Naive B cell (primary cell): ENCODE data around the gene TOPORS. TPM values are rescaled to one million over a fixed set of nuclear protein-coding genes. Genes with fewer than 3 reads are reported as not detected.
"Not testable (repeated sequence)": the region's sequence is repeated elsewhere in the genome, so short reads cannot be mapped to it uniquely, and the experiment has no call there.

Source experiments
- ATAC-seq, 2 donors: fragments of 150-1000 bp; cut with Tn5 transposase; 2 replicates each; pipeline ENCODE4 v1.10.0; 2021; ENCODE audit warnings: low read depth in 2 of 2, mild to moderate bottlenecking in 2 of 2, moderate library complexity in 2 of 2
- DNase-seq: peaks from one replicate; pipeline ENCODE4 v3.0.0; 2022
- H3K27ac Mint-ChIP-seq, 6 donors: one replicate each; pipeline ENCODE4 v1.8.0; 2020 to 2022; ENCODE audit warnings: mild to moderate bottlenecking in 6 of 6, mixed read lengths in 6 of 6, moderate library complexity in 5 of 6, inconsistent platforms in 2 of 6
- H3K27me3 Mint-ChIP-seq, 3 donors: one replicate each; pipeline ENCODE4 v1.8.0; 2021 to 2022; ENCODE audit warnings: mixed read lengths in 3 of 3, mild to moderate bottlenecking in 1 of 3
- H3K36me3 Mint-ChIP-seq, 2 donors: one replicate each; pipeline ENCODE4 v1.8.0; 2020 to 2022; ENCODE audit warnings: mixed read lengths in 2 of 2, inconsistent platforms in 1 of 2, mild to moderate bottlenecking in 1 of 2
- H3K4me1 Mint-ChIP-seq, 3 donors: one replicate each; pipeline ENCODE4 v1.8.0; 2020 to 2022; ENCODE audit warnings: mixed read lengths in 3 of 3, inconsistent platforms in 1 of 3, mild to moderate bottlenecking in 1 of 3, moderate library complexity in 1 of 3
- H3K4me3 Mint-ChIP-seq, 8 donors: one replicate each; pipeline ENCODE4 v1.8.0; 2020 to 2022; ENCODE audit warnings: mild to moderate bottlenecking in 8 of 8, mixed read lengths in 8 of 8, moderate library complexity in 8 of 8, inconsistent platforms in 2 of 8
- H3K9me3 Mint-ChIP-seq, 7 donors: one replicate each; pipeline ENCODE4 v1.8.0; 2020 to 2022; ENCODE audit warnings: mixed read lengths in 7 of 7, mild to moderate bottlenecking in 5 of 7, inconsistent platforms in 2 of 7, moderate library complexity in 1 of 7
- polyA plus RNA-seq, 6 donors: library from polyadenylated mRNA; unstranded; fragments of 300-500 nt; fragmentation: Illumina TruSeq; gene quantifications; one replicate each; pipeline ENCODE4 v1.2.3, GENCODE V29; 2021; ENCODE audit warnings: low read depth in 6 of 6

Gene TOPORS
- 10 to 100 TPM; 22.5 to 39.9 (median 26.9) TPM for polyA plus RNA-seq

GRCh38 chr9:32552172-32552872, at the start of gene TOPORS, which contains the start of gene SMIM27:
Gene TOPORS (minus strand): TSS chr9:32552586. CDS start chr9:32552436, 150 bp downstream.
Gene SMIM27 (plus strand): TSS chr9:32552327. CDS start chr9:32552435, 108 bp downstream.
- Mint-ChIP-seq H3K4me3 (peak within 1 kb of the TSS; percentile 95 to 99 (median 97)), H3K4me1 (peaks cover 24 to 51% (median 48%) of the 10 kb centered on the region in 3 donors), H3K9me3 (no peaks in the 10 kb centered on the region), H3K36me3 (no peaks in the 10 kb centered on the region), H3K27me3 (no peaks in the 10 kb centered on the region), H3K27ac (peak within 1 kb of the TSS; percentile 96 to 99 (median 98))
- ATAC-seq, result peak; percentile 67 to 68
- peak; percentile 85 for DNase-seq

DNA sequence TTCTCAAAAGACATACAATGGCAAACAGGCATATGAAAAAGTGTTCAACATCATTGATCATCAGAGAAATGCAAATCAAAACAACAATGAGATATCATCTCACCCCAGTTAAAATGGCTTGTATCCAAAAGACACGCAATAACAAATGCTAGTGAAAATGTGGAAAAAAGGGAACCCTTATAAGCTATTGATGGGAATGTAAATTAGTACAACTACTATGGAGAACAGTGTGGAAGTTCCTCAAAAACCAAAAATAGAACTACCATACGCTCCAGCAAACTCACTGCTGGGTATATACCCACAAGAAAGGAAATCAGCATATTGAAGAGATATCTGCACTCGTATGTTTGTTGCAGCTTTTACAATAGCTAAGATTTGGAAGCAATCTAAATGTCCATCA, 46.6 kb upstream of the TOPORS start:
- not testable (repeated sequence) for H3K9me3 Mint-ChIP-seq, ATAC-seq

GRCh38 chr9:32596936-32597335, 44.5 kb upstream of the TOPORS start:
- H3K27ac Mint-ChIP-seq, result no peak overlapping the region
- H3K36me3 Mint-ChIP-seq, result peaks cover 0 to 7% of the 10 kb centered on the region in 2 donors
- DNase-seq (no peak), ATAC-seq (no peak)
- peaks cover 3 to 8% (median 3%) of the 10 kb centered on the region in 3 donors for H3K4me1 Mint-ChIP-seq
- peaks cover 0 to 9% (median 6%) of the 10 kb centered on the region in 7 donors for H3K9me3 Mint-ChIP-seq
- peaks cover 14 to 24% (median 17%) of the 10 kb centered on the region in 3 donors for H3K27me3 Mint-ChIP-seq
- H3K4me3 Mint-ChIP-seq, result no peak overlapping the region

More for the DNA sequence above, 46.6 kb upstream of the TOPORS start:
- H3K27me3 Mint-ChIP-seq, result peaks cover 10 to 33% (median 16%) of the 10 kb centered on the region in 3 donors
- H3K27ac Mint-ChIP-seq, H3K4me1 Mint-ChIP-seq, H3K4me3 Mint-ChIP-seq, H3K36me3 Mint-ChIP-seq, DNase-seq: not testable (repeated sequence)

DNA sequence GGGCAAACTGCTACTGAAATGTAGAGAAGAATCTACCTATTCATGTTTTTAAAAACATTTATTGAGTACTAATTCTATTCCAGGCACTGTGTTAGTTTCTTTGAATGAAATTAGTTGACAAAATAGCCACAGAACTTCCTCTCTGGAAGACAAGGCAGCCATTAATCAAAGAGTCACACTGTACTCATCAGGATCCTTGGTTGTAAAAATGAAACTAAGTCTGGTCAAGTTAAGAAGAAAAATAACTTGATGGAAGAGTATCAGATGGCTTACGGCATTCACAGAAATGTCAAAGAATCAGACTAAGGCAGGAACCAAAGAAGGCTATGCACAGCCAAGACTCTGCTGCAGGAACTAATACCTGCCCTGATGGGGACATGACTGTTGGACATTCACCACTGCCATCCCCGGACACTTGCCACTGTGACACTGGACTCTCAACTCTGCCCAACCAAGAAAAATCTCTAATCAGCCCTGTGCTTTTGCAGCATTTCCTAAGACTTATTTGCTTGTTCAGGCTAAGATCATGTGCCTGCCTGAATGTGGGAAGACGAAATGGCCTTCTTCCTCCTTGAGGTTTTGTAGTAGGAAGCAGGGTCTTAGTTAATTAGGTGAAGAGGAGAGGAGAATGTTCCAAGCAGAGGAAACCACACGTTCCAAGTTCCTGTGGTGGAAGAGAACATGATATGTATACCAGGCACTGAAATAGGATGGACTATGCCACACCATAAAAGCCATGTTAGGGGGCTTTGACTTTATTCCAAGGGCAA, 43.9 kb upstream of the TOPORS start:
- H3K4me1 Mint-ChIP-seq, result peaks cover 3 to 8% (median 3%) of the 10 kb centered on the region in 3 donors
- no peak overlapping the region for H3K4me3 Mint-ChIP-seq
- no peak overlapping the region for H3K27ac Mint-ChIP-seq
- DNase-seq (no peak), ATAC-seq (no peak)
- H3K9me3 Mint-ChIP-seq, result peaks cover 0 to 9% (median 6%) of the 10 kb centered on the region in 7 donors
- H3K27me3 Mint-ChIP-seq, result peaks cover 9 to 26% (median 17%) of the 10 kb centered on the region in 3 donors
- H3K36me3 Mint-ChIP-seq, result peaks cover 0 to 7% of the 10 kb centered on the region in 2 donors

DNA sequence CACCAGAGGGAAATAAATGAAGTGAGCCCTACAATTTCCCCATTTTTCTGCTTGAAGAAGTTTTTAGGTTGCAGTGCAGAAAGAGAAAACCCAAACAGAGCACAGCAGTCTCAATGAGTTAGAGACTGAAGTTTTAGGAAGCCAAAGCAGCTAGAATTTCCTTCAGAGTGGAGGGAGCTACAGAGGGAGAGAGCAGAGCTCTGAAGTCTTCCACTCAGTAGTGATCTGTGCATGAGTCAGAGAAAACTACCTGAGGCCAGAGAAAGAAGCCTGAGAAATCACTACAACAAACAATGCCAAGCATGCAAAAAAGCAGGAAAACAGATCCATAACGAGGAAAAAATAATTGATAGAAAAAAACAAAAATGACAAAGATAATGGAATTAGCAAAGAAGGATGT, 38.5 kb upstream of the TOPORS start:
- Mint-ChIP-seq H3K36me3 (no peaks in the 10 kb centered on the region), H3K27me3 (peaks cover 20 to 43% (median 32%) of the 10 kb centered on the region in 3 donors), H3K27ac (no peak overlapping the region), H3K4me1 (no peaks in the 10 kb centered on the region), H3K4me3 (no peak overlapping the region), H3K9me3 (no peaks in the 10 kb centered on the region)
- DNase-seq (no peak), ATAC-seq (no peak)

DNA sequence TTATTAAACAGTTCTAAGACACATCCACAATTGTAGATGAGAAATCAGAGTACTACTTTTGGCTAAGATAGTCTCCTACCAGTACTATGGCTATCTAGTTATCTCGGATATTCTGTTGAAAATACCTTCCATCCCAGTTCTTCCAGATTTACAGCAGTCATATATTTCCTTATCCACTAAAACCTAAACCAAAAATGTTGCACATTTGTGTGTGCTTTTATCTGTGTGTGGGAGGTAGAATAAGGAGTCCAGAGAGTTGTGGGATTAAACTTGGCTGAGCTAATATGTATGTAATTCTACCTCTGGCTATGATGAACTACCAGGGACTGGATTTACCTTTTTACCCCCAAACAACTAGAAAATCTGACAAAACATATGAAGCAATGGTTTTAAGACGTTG, 38.1 kb upstream of the TOPORS start:
- Mint-ChIP-seq H3K36me3 (no peaks in the 10 kb centered on the region), H3K4me1 (no peaks in the 10 kb centered on the region), H3K9me3 (no peaks in the 10 kb centered on the region), H3K27me3 (peaks cover 20 to 47% (median 36%) of the 10 kb centered on the region in 3 donors), H3K27ac (no peak overlapping the region), H3K4me3 (no peak overlapping the region)
- ATAC-seq (no peak), DNase-seq (no peak)

- ATAC-seq (peak; percentile 44 to 48), DNase-seq (no peak)
- Mint-ChIP-seq H3K27ac (no peak overlapping the region), H3K4me3 (no peak overlapping the region), H3K36me3 (no peaks in the 10 kb centered on the region), H3K4me1 (no peaks in the 10 kb centered on the region), H3K9me3 (no peaks in the 10 kb centered on the region), H3K27me3 (peaks cover 26 to 56% (median 43%) of the 10 kb centered on the region in 3 donors)
Observed at GRCh38 chr9:32589083-32589723, 36.8 kb upstream of the TOPORS start.

DNA sequence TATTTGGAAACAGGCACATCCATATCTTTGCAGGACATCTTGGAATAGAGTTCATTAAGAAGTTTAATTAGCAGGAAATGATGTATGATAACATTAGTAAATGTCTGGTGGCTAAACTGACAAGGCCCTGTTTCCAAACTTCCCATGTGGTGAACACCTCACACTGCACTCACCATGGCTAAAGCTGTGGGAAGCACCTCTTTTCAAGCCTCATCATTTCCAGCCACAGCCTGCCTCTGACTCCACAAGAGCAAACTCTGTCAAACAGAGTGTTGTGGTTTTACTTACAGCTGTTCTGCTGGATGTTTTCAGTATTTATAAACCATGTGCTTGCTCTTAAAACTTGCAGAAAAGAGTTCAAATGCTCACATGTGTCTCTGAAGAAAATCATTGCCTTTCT, 35.5 kb upstream of the TOPORS start:
- Mint-ChIP-seq H3K36me3 (no peaks in the 10 kb centered on the region), H3K27ac (no peak overlapping the region), H3K4me1 (no peaks in the 10 kb centered on the region), H3K9me3 (no peaks in the 10 kb centered on the region), H3K4me3 (no peak overlapping the region), H3K27me3 (peaks cover 24 to 56% (median 43%) of the 10 kb centered on the region in 3 donors)
- no peak for ATAC-seq
- no peak for DNase-seq

DNA sequence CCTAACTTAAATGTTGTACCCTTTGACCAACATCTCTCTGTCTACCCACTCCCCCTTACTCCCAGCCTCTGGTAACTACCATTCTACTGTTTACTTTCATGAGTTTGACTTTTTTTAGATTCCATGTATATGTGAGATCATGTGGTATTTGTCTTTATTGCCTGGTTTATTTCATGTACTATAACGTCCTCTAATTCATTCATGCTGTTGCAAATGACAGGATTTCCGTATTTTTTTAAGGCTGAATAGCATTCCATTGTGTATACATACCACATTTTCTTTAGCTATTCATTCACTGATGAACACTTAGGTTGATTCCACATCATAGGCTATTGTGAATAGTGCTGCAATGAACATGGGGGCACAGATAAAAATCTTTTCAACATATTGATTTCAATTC, 32.4 kb upstream of the TOPORS start:
- DNase-seq, result no peak
- Mint-ChIP-seq H3K4me1 (peaks cover 0 to 3% (median 0%) of the 10 kb centered on the region in 3 donors), H3K4me3 (no peak overlapping the region), H3K36me3 (no peaks in the 10 kb centered on the region), H3K27me3 (peaks cover 23 to 44% (median 36%) of the 10 kb centered on the region in 3 donors), H3K9me3 (no peaks in the 10 kb centered on the region), H3K27ac (no peak overlapping the region)
- no peak for ATAC-seq

GRCh38 chr9:32581512-32582143, 29.2 kb upstream of the TOPORS start:
- ATAC-seq (peak; percentile 51 to 56), DNase-seq (peak; percentile 38)
- H3K27me3 Mint-ChIP-seq, result peaks cover 13 to 41% (median 38%) of the 10 kb centered on the region in 3 donors
- no peak overlapping the region for H3K4me3 Mint-ChIP-seq
- no peak overlapping the region for H3K27ac Mint-ChIP-seq
- no peaks in the 10 kb centered on the region for H3K9me3 Mint-ChIP-seq
- no peaks in the 10 kb centered on the region for H3K36me3 Mint-ChIP-seq
- H3K4me1 Mint-ChIP-seq, result peaks cover 0 to 7% (median 4%) of the 10 kb centered on the region in 3 donors

- peaks cover 11 to 41% (median 30%) of the 10 kb centered on the region in 3 donors for H3K27me3 Mint-ChIP-seq
Observed at GRCh38 chr9:32580631-32581300, 28.4 kb upstream of the TOPORS start.

GRCh38 chr9:32579706-32580331, 27.4 kb upstream of the TOPORS start:
- ATAC-seq (peak; percentile 54 to 60), DNase-seq (peak; percentile 65)
- no peak overlapping the region for H3K27ac Mint-ChIP-seq
- no peak overlapping the region for H3K4me3 Mint-ChIP-seq
- no peaks in the 10 kb centered on the region for H3K9me3 Mint-ChIP-seq
- no peaks in the 10 kb centered on the region for H3K36me3 Mint-ChIP-seq
- H3K4me1 Mint-ChIP-seq, result peaks cover 0 to 7% (median 4%) of the 10 kb centered on the region in 3 donors
- H3K27me3 Mint-ChIP-seq, result peaks cover 9 to 35% (median 25%) of the 10 kb centered on the region in 3 donors

More at GRCh38 chr9:32580631-32581300, 28.4 kb upstream of the TOPORS start:
- H3K4me3 Mint-ChIP-seq, result no peak overlapping the region
- H3K36me3 Mint-ChIP-seq, result no peaks in the 10 kb centered on the region
- H3K27ac Mint-ChIP-seq, result no peak overlapping the region
- DNase-seq, result no peak
- no peak for ATAC-seq
- peaks cover 0 to 7% (median 4%) of the 10 kb centered on the region in 3 donors for H3K4me1 Mint-ChIP-seq
- H3K9me3 Mint-ChIP-seq, result no peaks in the 10 kb centered on the region
